Peyer's patch (tissue), 4 donors: ENCODE data around the gene TSR1. TPM values are rescaled to one million over a fixed set of nuclear protein-coding genes. Genes with fewer than 3 reads are reported as not detected.
"Not testable (repeated sequence)": the region's sequence is repeated elsewhere in the genome, so short reads cannot be mapped to it uniquely, and the experiment has no call there.

Experiments
- DNase-seq, 3 donors: peaks; one replicate each; pipeline ENCODE4 v3.0.0-alpha.2; 2017 to 2019
- H3K27ac ChIP-seq, 4 donors: fragments of 200-600 bp; sonication (generic); one replicate each; pipeline ENCODE4 v1.5.1; 2016 to 2019
- H3K27me3 ChIP-seq, 2 donors: fragments of 200-600 bp; sonication (generic); one replicate each; pipeline ENCODE4 v1.5.1; 2019
- H3K36me3 ChIP-seq, 3 donors: fragments of 200-600 bp; sonication (generic); one replicate each; pipeline ENCODE4 v1.5.1; 2016 to 2019
- H3K4me1 ChIP-seq, 4 donors: fragments of 200-600 bp; sonication (generic); one replicate each; pipeline ENCODE4 v1.5.1; 2016 to 2019
- H3K4me3 ChIP-seq, 4 donors: fragments of 200-600 bp; sonication (generic); 1 replicate in 3 of 4; 2 replicates in 1 of 4; pipeline ENCODE4 v1.5.1; 2016 to 2019; ENCODE audit warnings: mild to moderate bottlenecking in 1 of 4
- H3K9me3 ChIP-seq, 4 donors: fragments of 200-600 bp; sonication (generic); one replicate each; pipeline ENCODE4 v1.5.1; 2016 to 2019; ENCODE audit warnings: mild to moderate bottlenecking in 1 of 4
- CTCF ChIP-seq, 6 experiments: fragments of 450-650 bp in 4 of 6; fragments of 200-600 bp in 2 of 6; sonication (generic) in 1 of 6; IDR thresholded peaks; one replicate each; pipeline ENCODE4 v1.5.1; 2017 to 2019; ENCODE audit warnings: antibody characterized with exemption in 6 of 6, mild to moderate bottlenecking in 3 of 6, moderate library complexity in 1 of 6
- POLR2A ChIP-seq, 2 donors: fragments of 450-650 bp; IDR thresholded peaks; one replicate each; pipeline ENCODE4 v1.5.1; 2017; ENCODE audit warnings: antibody characterized with exemption in 2 of 2, mild to moderate bottlenecking in 2 of 2, moderate library complexity in 2 of 2
- total RNA-seq, 4 donors: library from RNA; depleted of rRNA; stranded (reverse); fragments of >200 nt; gene quantifications; one replicate each; pipeline ENCODE4 v1.1.0, GENCODE V29; 2016

TSR1 gene
- total RNA-seq, 4 donors from 2014 or later = 5.6 to 87.5 (median 28.6) TPM

GRCh38 chr17:2319051-2319450 lies 17.2 kb downstream of the TSR1 start:
- TF ChIP-seq POLR2A (IDR thresholded peaks at IDR 0.05) = no peak
- TF ChIP-seq CTCF (IDR thresholded peaks at IDR 0.05) = no peak
- peaks cover 0 to 36% (median 0%) of the 10 kb centered on the region in 3 donors for H3K36me3 ChIP-seq
- no peaks in the 10 kb centered on the region for H3K27me3 ChIP-seq
- H3K9me3 ChIP-seq = no peaks in the 10 kb centered on the region
- DNase-seq = no peak
- no peak overlapping the region for H3K27ac ChIP-seq
- H3K4me3 ChIP-seq = no peak overlapping the region
- H3K4me1 ChIP-seq = no peaks in the 10 kb centered on the region

- no peak for DNase-seq
- TF ChIP-seq POLR2A (IDR thresholded peaks at IDR 0.05) (no peak), CTCF (IDR thresholded peaks at IDR 0.05) (no peak)
- Histone ChIP-seq H3K9me3 (no peaks in the 10 kb centered on the region), H3K27ac (no peak overlapping the region), H3K36me3 (peaks cover 0 to 24% (median 0%) of the 10 kb centered on the region in 3 donors), H3K4me1 (no peaks in the 10 kb centered on the region), H3K27me3 (no peaks in the 10 kb centered on the region), H3K4me3 (no peak overlapping the region)
These were observed 18.5 kb downstream of the TSR1 start for GRCh38 chr17:2317796-2318195.

GRCh38 chr17:2316916-2317205 lies 19.4 kb downstream of the TSR1 start:
- not testable (repeated sequence) for H3K4me3 ChIP-seq, H3K27ac ChIP-seq, H3K9me3 ChIP-seq, H3K27me3 ChIP-seq, DNase-seq, H3K4me1 ChIP-seq
- peaks cover 0 to 14% (median 0%) of the 10 kb centered on the region in 3 donors for H3K36me3 ChIP-seq

GRCh38 chr17:2312736-2313135 lies 23.5 kb downstream of the TSR1 start:
- H3K9me3 ChIP-seq = no peaks in the 10 kb centered on the region
- no peaks in the 10 kb centered on the region for H3K4me1 ChIP-seq
- DNase-seq = no peak
- no peak for TF ChIP-seq CTCF (IDR thresholded peaks at IDR 0.05)
- TF ChIP-seq POLR2A (IDR thresholded peaks at IDR 0.05) = no peak
- H3K27me3 ChIP-seq = no peaks in the 10 kb centered on the region
- no peak overlapping the region for H3K4me3 ChIP-seq
- no peak overlapping the region for H3K27ac ChIP-seq
- peaks cover 0 to 6% (median 0%) of the 10 kb centered on the region in 3 donors for H3K36me3 ChIP-seq

- no peak overlapping the region for H3K27ac ChIP-seq
- TF ChIP-seq POLR2A (IDR thresholded peaks at IDR 0.05) (no peak), CTCF (IDR thresholded peaks at IDR 0.05) (no peak)
These were observed 26.7 kb downstream of the TSR1 start for GRCh38 chr17:2309338-2310154.

GRCh38 chr17:2304931-2305330 lies 31.3 kb downstream of the TSR1 start:
- DNase-seq = no peak
- H3K27ac ChIP-seq = no peak overlapping the region
- peaks cover 0 to 26% (median 6%) of the 10 kb centered on the region in 4 donors for H3K4me1 ChIP-seq
- H3K4me3 ChIP-seq = no peak overlapping the region
- peaks cover 0 to 7% (median 0%) of the 10 kb centered on the region in 3 donors for H3K36me3 ChIP-seq
- no peaks in the 10 kb centered on the region for H3K9me3 ChIP-seq
- TF ChIP-seq POLR2A (IDR thresholded peaks at IDR 0.05) = no peak
- TF ChIP-seq CTCF (IDR thresholded peaks at IDR 0.05) = no peak
- no peaks in the 10 kb centered on the region for H3K27me3 ChIP-seq

More at GRCh38 chr17:2309338-2310154, 26.7 kb downstream of the TSR1 start:
- Histone ChIP-seq H3K4me3 (no peak overlapping the region), H3K4me1 (peaks cover 0 to under 1% (median 0%) of the 10 kb centered on the region in 4 donors), H3K9me3 (no peaks in the 10 kb centered on the region), H3K36me3 (peaks cover 0 to 6% (median 0%) of the 10 kb centered on the region in 3 donors), H3K27me3 (no peaks in the 10 kb centered on the region)
- DNase-seq = no peak
